Ishikawa (cell line): ENCODE results near the gene GLYATL3.

Experiments used
- CEBPB ChIP-seq: IDR thresholded peaks from 2 replicates; pipeline ENCODE4 v1.6.1; 2012
- CREB1 ChIP-seq: IDR thresholded peaks from 2 replicates; pipeline ENCODE4 v1.6.1; 2012; ENCODE audit warnings: low read depth
- EGR1 ChIP-seq: IDR thresholded peaks from 2 replicates; pipeline ENCODE4 v1.6.1; 2012
- EP300 ChIP-seq: IDR thresholded peaks from 2 replicates; pipeline ENCODE4 v1.6.1; 2012; ENCODE audit warnings: borderline replicate concordance
- FOXM1 ChIP-seq: IDR thresholded peaks from 2 replicates; pipeline ENCODE4 v1.6.1; 2012; ENCODE audit warnings: low read depth, borderline replicate concordance
- MAX ChIP-seq: IDR thresholded peaks from 2 replicates; pipeline ENCODE4 v1.6.1; 2012
- NFIC ChIP-seq: IDR thresholded peaks from 2 replicates; pipeline ENCODE4 v1.6.1; 2012
- RAD21 ChIP-seq: IDR thresholded peaks from 2 replicates; pipeline ENCODE4 v1.6.1; 2012; ENCODE audit warnings: low read depth
- REST ChIP-seq: IDR thresholded peaks from 2 replicates; pipeline ENCODE4 v1.6.1; 2012; ENCODE audit warnings: low read depth, mild to moderate bottlenecking
- TAF1 ChIP-seq: IDR thresholded peaks from 2 replicates; pipeline ENCODE4 v1.6.1; 2012; ENCODE audit warnings: low read depth, mild to moderate bottlenecking
- TCF12 ChIP-seq: IDR thresholded peaks from 2 replicates; pipeline ENCODE4 v1.6.1; 2012; ENCODE audit warnings: low read depth
- USF1 ChIP-seq: IDR thresholded peaks from 2 replicates; pipeline ENCODE4 v1.6.1; 2012
- YY1 ChIP-seq: IDR thresholded peaks from 2 replicates; pipeline ENCODE4 v1.6.1; 2012; ENCODE audit warnings: low read depth
- ZBTB7A ChIP-seq: IDR thresholded peaks from 2 replicates; pipeline ENCODE4 v1.6.1; 2012; ENCODE audit warnings: low read depth

GRCh38 chr6:49541210-49541724 is 41.5 kb downstream of the GLYATL3 start:
- no peak for TF ChIP-seq RAD21
- TF ChIP-seq CEBPB, result 0 out of 2 replicates have a peak, but pooled peaks have one; percentile 28
- no peak for TF ChIP-seq EP300
- no peak for TF ChIP-seq YY1
- no peak for TF ChIP-seq NFIC
- no peak for TF ChIP-seq MAX
- no peak for TF ChIP-seq TAF1
- TF ChIP-seq USF1, result no peak
- TF ChIP-seq REST, result no peak
- no peak for TF ChIP-seq FOXM1
- TF ChIP-seq CREB1, result no peak
- TF ChIP-seq TCF12, result no peak
- TF ChIP-seq ZBTB7A, result no peak
- TF ChIP-seq EGR1, result no peak
